Stimulated activated CD4-positive, alpha-beta T cell treated with anti-CD3 and anti-CD28 coated beads, Interleukin-12 subunit alpha, Interleukin-12 subunit beta, amount 100 ng/mL, for 24 hours (primary cell): ENCODE measurements around the gene CSRP1.

Source experiments
- DNase-seq, 2 experiments: peaks; one replicate each; pipeline ENCODE4 v3.0.0-alpha.2; 2020; ENCODE audit warnings: low read depth in 2 of 2

CSRP1 gene

GRCh38 chr1:201455098-201455497 is 51.8 kb downstream of the CSRP1 start:
- DNase-seq: no peak

DNA sequence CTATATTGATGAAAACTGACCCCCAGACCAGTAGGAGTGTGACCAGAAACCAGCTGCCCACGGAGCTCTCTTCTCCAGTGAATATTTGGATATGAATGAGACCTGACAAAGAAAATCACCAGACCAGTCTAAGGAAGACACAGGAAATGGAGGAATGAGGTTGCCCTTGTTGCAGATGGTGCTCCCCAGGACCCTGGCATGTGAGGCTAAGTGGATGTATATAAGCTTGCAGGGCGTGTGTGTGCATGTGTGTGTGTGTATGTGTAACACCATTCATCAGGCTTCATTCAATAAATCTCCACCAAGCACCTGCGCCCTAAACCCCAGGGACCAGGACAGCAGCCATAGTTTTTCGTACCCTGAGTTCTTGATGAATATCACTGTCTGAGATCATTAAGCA is 52.3 kb downstream of the CSRP1 start:
- no peak for DNase-seq

- no peak for DNase-seq
Measured at GRCh38 chr1:201452866-201453265, 54.1 kb downstream of the CSRP1 start.

- DNase-seq: no peak
Measured at GRCh38 chr1:201450721-201451291, 56.1 kb downstream of the CSRP1 start.

- no peak for DNase-seq
Measured at GRCh38 chr1:201448990-201449389, 57.9 kb downstream of the CSRP1 start.

DNA sequence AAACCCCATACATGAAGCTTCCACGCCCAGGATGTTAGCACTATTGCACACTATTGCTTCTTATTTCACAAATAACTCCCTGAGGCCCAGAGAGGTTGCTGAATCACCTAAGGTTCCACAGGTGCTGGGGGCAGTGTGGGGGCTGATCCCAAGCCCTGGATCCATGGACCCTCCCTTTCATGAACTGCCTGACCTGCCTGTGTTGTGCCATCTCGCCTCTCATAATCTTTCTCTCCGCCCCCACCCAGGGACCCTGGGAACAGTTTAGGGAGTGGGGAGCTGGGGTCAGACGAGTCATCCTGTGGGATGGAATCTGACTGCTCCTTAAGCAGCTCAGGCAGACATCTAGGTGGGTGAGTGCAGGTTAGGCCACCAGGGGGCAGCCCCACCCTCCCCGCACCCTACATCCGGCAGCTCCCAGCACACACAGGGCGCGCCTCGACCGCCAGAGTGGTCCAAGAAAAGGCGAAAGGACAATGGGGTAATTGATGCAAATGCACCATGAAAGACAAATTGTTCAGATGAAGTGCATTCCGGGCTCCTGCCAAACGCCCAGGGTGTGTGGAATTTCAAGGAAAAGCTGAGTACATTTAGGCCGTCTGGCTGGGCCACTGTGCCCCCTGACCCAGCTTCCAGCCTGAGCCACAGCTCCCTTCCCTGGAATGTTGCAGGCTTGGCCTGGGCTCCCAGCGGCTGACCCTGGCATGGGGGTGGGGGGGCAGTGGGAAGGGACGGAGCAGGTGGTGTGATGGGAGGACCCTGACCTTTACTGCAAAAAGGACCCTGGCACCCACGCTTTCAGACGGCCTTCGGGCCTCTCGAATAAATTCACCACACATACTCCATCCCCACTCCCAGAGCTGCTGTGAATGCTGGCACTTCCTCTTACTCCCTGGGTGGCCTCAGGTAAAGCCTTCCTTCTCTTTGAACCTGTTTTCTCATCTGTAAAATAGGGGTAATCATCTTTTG is 58.7 kb downstream of the CSRP1 start:
- DNase-seq: peak; percentile 29 to 54

GRCh38 chr1:201445310-201445709 is 61.6 kb downstream of the CSRP1 start:
- DNase-seq: no peak

- no peak for DNase-seq
Measured at GRCh38 chr1:201444792-201445191, 62.1 kb downstream of the CSRP1 start.

DNA sequence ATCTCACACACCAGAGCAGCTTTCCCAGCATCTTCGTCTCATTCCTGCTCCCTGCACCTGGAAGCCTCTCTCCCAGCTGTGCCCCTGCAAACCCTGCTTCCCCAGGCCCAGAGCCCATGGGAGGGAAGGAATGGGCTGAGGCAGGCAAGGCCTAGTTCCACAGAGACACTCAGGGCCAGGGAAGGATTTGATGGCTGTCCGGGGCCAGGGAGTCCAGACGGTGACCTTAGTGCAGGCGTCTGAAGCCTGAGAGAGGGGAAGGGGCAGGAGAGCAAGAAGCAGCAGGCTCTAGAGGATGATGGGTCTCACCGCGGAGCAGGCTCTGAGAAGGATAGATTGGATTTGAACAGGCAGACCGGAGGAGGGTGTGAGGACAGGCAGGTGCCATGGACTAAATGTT is 63.2 kb downstream of the CSRP1 start:
- no peak for DNase-seq

- no peak for DNase-seq
Measured at GRCh38 chr1:201436969-201437368, 70.0 kb downstream of the CSRP1 start.

- DNase-seq: no peak
Measured at GRCh38 chr1:201436393-201436792, 70.5 kb downstream of the CSRP1 start.

GRCh38 chr1:201434266-201434665 is 72.7 kb downstream of the CSRP1 start:
- DNase-seq: no peak

GRCh38 chr1:201433609-201434008 is 73.3 kb downstream of the CSRP1 start:
- DNase-seq: no peak
